SU-DHL-6 (cell line): ENCODE results near the gene SSC5D.

ENCODE experiments used
- H2AFZ ChIP-seq: fragments of 200-600 bp; sonication (generic); 2 replicates; pipeline ENCODE4 v1.6.1; 2014; ENCODE audit warnings: low read depth, mild to moderate bottlenecking, moderate library complexity, mixed read lengths, antibody characterized with exemption, low read length; ENCODE audit not compliant: severe bottlenecking
- H3F3A ChIP-seq: fragments of 200-600 bp; shearing (Covaris generic); 2 replicates; pipeline ENCODE4 v1.6.0; 2016; ENCODE audit warnings: antibody characterized with exemption, mild to moderate bottlenecking; ENCODE audit not compliant: insufficient read depth
- H3K27ac ChIP-seq: fragments of 200-600 bp; sonication (generic); 2 replicates; pipeline ENCODE4 v1.5.1; 2016; ENCODE audit warnings: low read depth, mild to moderate bottlenecking, low read length, moderate library complexity, mixed read lengths
- H3K27me3 ChIP-seq: fragments of 200-600 bp; sonication (generic), shearing (Covaris generic); 2 replicates; pipeline ENCODE4 v1.6.0; 2014; ENCODE audit warnings: mild to moderate bottlenecking, low read length
- H3K36me3 ChIP-seq: fragments of 200-600 bp; sonication (generic); 2 replicates; pipeline ENCODE4 v1.6.1; 2014; ENCODE audit warnings: mild to moderate bottlenecking, low read length, mixed read lengths
- H3K4me2 ChIP-seq: fragments of 300-600, 200-600 bp; shearing (Covaris generic), sonication (generic); 2 replicates; pipeline ENCODE4 v1.6.0; 2014; ENCODE audit warnings: low read length, low read depth, mild to moderate bottlenecking; ENCODE audit not compliant: poor library complexity, severe bottlenecking
- H3K4me3 ChIP-seq: fragments of 200-600 bp; sonication (generic); 2 replicates; pipeline ENCODE4 v1.5.1; 2014; ENCODE audit warnings: antibody characterized with exemption, low read length, mild to moderate bottlenecking, mixed read lengths; ENCODE audit not compliant: insufficient read depth, poor library complexity, severe bottlenecking
- H3K79me2 ChIP-seq: fragments of 200-600 bp; sonication (generic); 2 replicates; pipeline ENCODE4 v1.6.1; 2014; ENCODE audit warnings: mild to moderate bottlenecking, low read length, moderate library complexity; ENCODE audit not compliant: insufficient read depth
- H3K9ac ChIP-seq: fragments of 200-600 bp; sonication (generic); 2 replicates; pipeline ENCODE4 v1.7.0; 2014; ENCODE audit warnings: mild to moderate bottlenecking, low read length
- H3K9me2 ChIP-seq: fragments of 200-600 bp; sonication (generic); replicated peaks from 2 replicates; pipeline ENCODE4 v1.6.1; 2014; ENCODE audit warnings: low read length; ENCODE audit not compliant: insufficient read depth
- H3K9me3 ChIP-seq: fragments of 200-600 bp; sonication (generic); 2 replicates; pipeline ENCODE4 v1.6.1; 2014; ENCODE audit warnings: low read length, mixed read lengths; ENCODE audit not compliant: insufficient read depth
- H4K20me1 ChIP-seq: fragments of 200-600 bp; sonication (generic); 2 replicates; pipeline ENCODE4 v1.6.1; 2014; ENCODE audit warnings: low read depth, mild to moderate bottlenecking, antibody characterized with exemption, low read length, moderate library complexity, mixed read lengths
- CTCF ChIP-seq: fragments of 200-600 bp; sonication (generic); IDR thresholded peaks from one replicate; pipeline ENCODE4 v1.5.1; 2017; ENCODE audit warnings: antibody characterized with exemption, mild to moderate bottlenecking, low read length, moderate library complexity; ENCODE audit not compliant: insufficient read depth, poor library complexity, severe bottlenecking
- EZH2phosphoT487 ChIP-seq: fragments of 200-600 bp; sonication (generic), shearing (Covaris generic); conservative IDR thresholded peaks from 2 replicates; pipeline ENCODE4 v1.6.1; 2018; ENCODE audit warnings: mild to moderate bottlenecking, antibody characterized with exemption, low read length, moderate library complexity, mixed read lengths

Gene SSC5D

GRCh38 chr19:55479451-55480230, 8.6 kb upstream of the SSC5D start:
- no peaks in the 10 kb centered on the region for H3F3A ChIP-seq
- H3K4me2 ChIP-seq = no peak overlapping the region
- H3K9me2 ChIP-seq = no peaks in the 10 kb centered on the region
- H3K36me3 ChIP-seq = no peaks in the 10 kb centered on the region
- H3K79me2 ChIP-seq = peaks cover 14% of the 10 kb centered on the region; the same call in 1 of the 2 replicates
- TF ChIP-seq CTCF = no peak
- TF ChIP-seq EZH2phosphoT487 = no peak
- H2AFZ ChIP-seq = no peak overlapping the region
- no peaks in the 10 kb centered on the region for H4K20me1 ChIP-seq
- H3K9ac ChIP-seq = no peak overlapping the region
- no peaks in the 10 kb centered on the region for H3K9me3 ChIP-seq
- H3K4me3 ChIP-seq = no peak overlapping the region
- no peaks in the 10 kb centered on the region for H3K27me3 ChIP-seq
- no peak overlapping the region for H3K27ac ChIP-seq

GRCh38 chr19:55481148-55481793, 7.0 kb upstream of the SSC5D start:
- H3K27ac ChIP-seq = no peak overlapping the region
- no peak overlapping the region for H3K4me2 ChIP-seq
- H2AFZ ChIP-seq = no peak overlapping the region
- no peaks in the 10 kb centered on the region for H3K27me3 ChIP-seq
- H4K20me1 ChIP-seq = no peaks in the 10 kb centered on the region
- no peaks in the 10 kb centered on the region for H3K9me2 ChIP-seq
- TF ChIP-seq EZH2phosphoT487 (no peak), CTCF (no peak)
- no peaks in the 10 kb centered on the region for H3F3A ChIP-seq
- H3K9ac ChIP-seq = no peak overlapping the region
- no peak overlapping the region for H3K4me3 ChIP-seq
- H3K36me3 ChIP-seq = no peaks in the 10 kb centered on the region
- no peaks in the 10 kb centered on the region for H3K9me3 ChIP-seq
- peaks cover 14% of the 10 kb centered on the region; the same call in 1 of the 2 replicates for H3K79me2 ChIP-seq

GRCh38 chr19:55481794-55482155, 6.5 kb upstream of the SSC5D start:
- Histone ChIP-seq H3F3A (no peaks in the 10 kb centered on the region), H3K4me2 (no peak overlapping the region), H3K79me2 (peaks cover 14% of the 10 kb centered on the region; the same call in 1 of the 2 replicates), H3K9me2 (no peaks in the 10 kb centered on the region), H4K20me1 (no peaks in the 10 kb centered on the region), H3K27ac (no peak overlapping the region), H3K36me3 (no peaks in the 10 kb centered on the region), H2AFZ (no peak overlapping the region), H3K9ac (no peak overlapping the region), H3K9me3 (no peaks in the 10 kb centered on the region), H3K4me3 (no peak overlapping the region), H3K27me3 (no peaks in the 10 kb centered on the region)
- TF ChIP-seq EZH2phosphoT487 (no peak), CTCF (no peak)
